Adrenal gland (tissue), 5 donors: ENCODE measurements around the gene EXO1.

Experiments used
- POLR2A ChIP-seq, 2 donors: fragments of 450-650 bp; IDR thresholded peaks; one replicate each; pipeline ENCODE4 v1.6.1; 2017; ENCODE audit warnings: antibody characterized with exemption in 2 of 2, mild to moderate bottlenecking in 2 of 2, moderate library complexity in 1 of 2
- TF ChIP-seq, protein P1 (sequence below), 6 experiments: fragments of 450-650 bp in 4 of 6; fragments of 200-600 bp in 2 of 6; sonication (generic) in 1 of 6; IDR thresholded peaks; 1 replicate in 5 of 6; 2 replicates in 1 of 6; pipeline versions ENCODE4 v1.5.1 to v1.8.0; 2016 to 2021; ENCODE audit warnings: antibody characterized with exemption in 6 of 6, mild to moderate bottlenecking in 2 of 6, moderate library complexity in 1 of 6
- donor health status: DM: no; HTN: no; CAD: no.

DNA sequence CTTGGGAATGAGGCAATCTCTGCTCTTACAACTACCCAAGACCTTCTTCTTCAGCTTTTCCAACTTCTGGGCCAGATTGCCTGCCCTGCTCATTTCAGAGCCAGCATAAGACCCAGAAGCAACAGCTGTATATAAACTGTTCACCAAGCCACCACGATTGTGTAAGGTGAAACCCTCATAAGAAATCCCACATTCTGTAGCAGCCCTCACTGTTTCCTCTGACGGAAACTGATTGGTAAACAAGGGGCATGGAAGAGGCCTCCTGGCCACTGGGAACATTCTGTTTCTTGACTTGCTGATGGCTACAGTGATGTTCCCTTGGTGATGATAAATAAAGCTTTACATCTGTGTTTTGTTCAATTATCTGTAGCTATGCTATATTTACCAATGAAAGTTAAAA lies 39.7 kb upstream of the EXO1 start:
- TF ChIP-seq, protein P1, sequence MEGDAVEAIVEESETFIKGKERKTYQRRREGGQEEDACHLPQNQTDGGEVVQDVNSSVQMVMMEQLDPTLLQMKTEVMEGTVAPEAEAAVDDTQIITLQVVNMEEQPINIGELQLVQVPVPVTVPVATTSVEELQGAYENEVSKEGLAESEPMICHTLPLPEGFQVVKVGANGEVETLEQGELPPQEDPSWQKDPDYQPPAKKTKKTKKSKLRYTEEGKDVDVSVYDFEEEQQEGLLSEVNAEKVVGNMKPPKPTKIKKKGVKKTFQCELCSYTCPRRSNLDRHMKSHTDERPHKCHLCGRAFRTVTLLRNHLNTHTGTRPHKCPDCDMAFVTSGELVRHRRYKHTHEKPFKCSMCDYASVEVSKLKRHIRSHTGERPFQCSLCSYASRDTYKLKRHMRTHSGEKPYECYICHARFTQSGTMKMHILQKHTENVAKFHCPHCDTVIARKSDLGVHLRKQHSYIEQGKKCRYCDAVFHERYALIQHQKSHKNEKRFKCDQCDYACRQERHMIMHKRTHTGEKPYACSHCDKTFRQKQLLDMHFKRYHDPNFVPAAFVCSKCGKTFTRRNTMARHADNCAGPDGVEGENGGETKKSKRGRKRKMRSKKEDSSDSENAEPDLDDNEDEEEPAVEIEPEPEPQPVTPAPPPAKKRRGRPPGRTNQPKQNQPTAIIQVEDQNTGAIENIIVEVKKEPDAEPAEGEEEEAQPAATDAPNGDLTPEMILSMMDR (IDR thresholded peaks at IDR 0.05) = no peak
- TF ChIP-seq POLR2A (IDR thresholded peaks at IDR 0.05) = no peak
